ENCODE results near the gene COG1. TPM values are rescaled to one million over a fixed set of nuclear protein-coding genes. Genes with fewer than 3 reads are reported as not detected.

COG1 gene
- total and polyA plus RNA-seq, 9 of the 15 experiments (the other 6 are each of a cell fraction or from before 2014, with no cell fraction given) = 9.5 to 26.8 (median 12.9) TPM

GRCh38 chr17:73191443-73192205 lies 1.2 kb upstream of the COG1 start (continued):
- TF ChIP-seq L3MBTL2 (IDR thresholded peaks at IDR 0.05) (peak; percentile 76), USF1 (CRISPR knock-in tag; IDR thresholded peaks at IDR 0.05) (no peak), HOMEZ (CRISPR knock-in tag; IDR thresholded peaks at IDR 0.05) (no peak), CTCF (IDR thresholded peaks at IDR 0.05 in 2 of 3, conservative IDR thresholded peaks at IDR 0.05 in 1 of 3; ENCODE audit: insufficient read depth in 2 of 3, low read depth in 1 of 3, low read length in 3 of 3) (peak; percentile 66 to 81 (median 80)), KDM1A (IDR thresholded peaks at IDR 0.05) (peak in 1 of 2 experiments; percentile 17; a peak in 1 of 4 replicates), CBFB (CRISPR knock-in tag; IDR thresholded peaks at IDR 0.05) (no peak), RB1 (IDR thresholded peaks at IDR 0.05; ENCODE audit: low read depth) (peak; percentile 77; the same call in 1 of the 2 replicates), BHLHE40 (IDR thresholded peaks at IDR 0.05; ENCODE audit: low read length) (0 out of 2 replicates have a peak, but pooled peaks have one; percentile 25), ZNF175 (CRISPR knock-in tag; IDR thresholded peaks at IDR 0.05; ENCODE audit: low read depth) (0 out of 2 replicates have a peak, but pooled peaks have one; percentile 22), KLF10 (CRISPR knock-in tag; IDR thresholded peaks at IDR 0.05) (no peak), JUN (IDR thresholded peaks at IDR 0.05; ENCODE audit: borderline replicate concordance, low read depth, low read length) (no peak), JUN (CRISPR knock-in tag; IDR thresholded peaks at IDR 0.05; ENCODE audit: borderline replicate concordance) (no peak), ETV6 (IDR thresholded peaks at IDR 0.05; ENCODE audit: borderline replicate concordance in 1 of 2, low read depth in 2 of 2, low read length in 1 of 2) (no peak), ETV6 (CRISPR knock-in tag; IDR thresholded peaks at IDR 0.05; ENCODE audit: borderline replicate concordance) (no peak), SMARCB1 (IDR thresholded peaks at IDR 0.05; ENCODE audit: insufficient read length, low read depth) (no peak), ZFX (CRISPR knock-in tag; IDR thresholded peaks at IDR 0.05) (peak; percentile 44; the same call in 1 of the 2 replicates), COPS2 (conservative IDR thresholded peaks at IDR 0.05) (no peak), XRCC5 (IDR thresholded peaks at IDR 0.05; ENCODE audit: low read depth, low read length) (0 out of 2 replicates have a peak, but pooled peaks have one; percentile 46), JUNB (CRISPR knock-in tag; conservative IDR thresholded peaks at IDR 0.05) (no peak), ZNF184 (CRISPR knock-in tag; IDR thresholded peaks at IDR 0.05) (no peak), MCM3 (IDR thresholded peaks at IDR 0.05) (no peak), ZNF511 (CRISPR knock-in tag; IDR thresholded peaks at IDR 0.05) (no peak), ZNF766 (CRISPR knock-in tag; conservative IDR thresholded peaks at IDR 0.05) (0 out of 2 replicates have a peak, but pooled peaks have one; percentile 24), ZNF77 (CRISPR knock-in tag; IDR thresholded peaks at IDR 0.05) (no peak), TAF1 (IDR thresholded peaks at IDR 0.05; ENCODE audit: control insufficient read depth, extremely low read depth, insufficient read depth, low read length, severe bottlenecking) (peak; percentile 14)

Data from K562 (cell line).